Activated naive CD4-positive, alpha-beta T cell treated with anti-CD3 and anti-CD28 coated beads, Interleukin-2, amount 50 U/mL, for 16 hours (primary cell): Measurements from ENCODE around the gene DHRS13.
A peak's percentile ranks its signal among the peaks of the same experiment; 100 is the strongest.
"Not testable (repeated sequence)": the region's sequence is repeated elsewhere in the genome, so short reads cannot be mapped to it uniquely, and the experiment has no call there.

Experiments used
- DNase-seq: peaks from one replicate; pipeline ENCODE4 v3.0.0-alpha.2; 2020

The DHRS13 gene

DNA sequence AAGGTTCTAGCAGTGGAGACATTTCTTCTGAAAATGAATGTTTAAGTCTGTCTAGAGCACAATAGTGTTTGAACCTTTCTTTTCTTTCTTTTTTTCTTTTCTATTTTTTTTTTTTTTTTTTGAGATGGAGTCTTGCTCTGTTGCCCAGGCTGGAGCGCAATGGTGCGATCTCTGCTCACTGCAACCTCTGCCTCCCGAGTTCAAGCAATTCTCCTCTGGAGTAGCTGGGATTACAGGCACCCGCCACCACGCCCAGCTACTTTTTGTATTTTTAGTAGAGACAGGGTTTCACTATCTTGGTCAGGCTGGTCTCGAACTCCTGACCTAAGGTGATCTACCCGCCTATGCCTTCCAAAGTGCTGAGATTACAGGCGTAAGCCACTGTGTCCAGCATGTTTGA lies 31.6 kb upstream of the DHRS13 start:
- DNase-seq: not testable (repeated sequence)

DNA sequence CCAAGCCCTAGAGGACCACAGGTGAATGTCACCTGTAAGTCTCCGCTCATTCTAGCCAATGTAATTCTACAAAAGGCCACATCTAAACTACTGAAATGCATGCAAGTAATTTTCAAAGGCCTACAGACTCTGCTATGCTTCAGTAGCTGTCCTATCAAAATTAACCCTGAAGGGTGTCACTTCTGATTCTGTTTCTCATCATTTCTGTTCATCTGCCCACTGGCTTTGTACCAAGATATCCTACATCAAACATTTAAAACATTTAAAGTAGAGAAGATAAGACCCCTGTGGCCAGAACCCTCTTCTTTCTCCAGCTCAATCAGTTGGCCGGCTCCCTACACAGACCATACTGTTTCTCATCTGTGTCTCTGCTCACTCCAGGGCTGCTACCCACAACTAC lies 26.9 kb upstream of the DHRS13 start:
- no peak for DNase-seq

DNA sequence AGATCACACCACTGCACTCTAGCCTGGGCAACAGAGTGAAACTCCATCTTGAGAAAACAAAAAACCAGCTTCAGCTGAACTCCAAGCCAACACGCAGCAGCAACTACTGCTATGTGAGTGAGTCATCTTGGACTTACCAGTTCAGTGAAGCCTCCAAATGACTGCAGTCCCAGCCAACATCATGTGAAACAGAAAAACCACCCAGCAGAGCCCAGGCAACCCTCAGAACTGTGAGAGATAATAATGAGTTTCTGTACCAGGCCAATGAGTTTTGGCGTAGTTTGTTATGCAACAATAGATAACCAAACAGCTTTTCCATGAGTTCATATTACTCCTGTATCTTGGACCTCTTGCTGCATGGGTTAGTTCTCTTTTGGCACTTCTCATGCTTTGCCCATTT lies 25.2 kb upstream of the DHRS13 start:
- peak; percentile 32 for DNase-seq

DNA sequence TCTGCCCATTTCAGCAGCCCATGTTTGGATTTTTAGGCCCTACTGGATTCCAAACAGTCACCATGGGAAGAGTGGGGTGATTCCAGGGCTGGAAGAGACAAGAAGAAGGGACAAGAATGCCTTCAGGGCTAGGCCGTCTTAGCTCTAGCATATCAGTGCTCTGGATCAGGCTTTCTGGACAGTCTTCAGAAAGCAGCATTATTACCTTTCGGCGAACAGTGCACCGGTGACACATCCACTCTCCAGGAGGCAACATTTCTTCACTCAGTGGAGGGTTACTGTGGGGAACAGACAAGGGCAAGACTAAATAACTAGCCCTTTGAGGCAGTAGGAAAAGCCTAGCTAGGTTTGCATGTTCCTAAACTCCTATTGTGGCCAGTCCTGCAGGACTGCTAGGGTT lies 23.9 kb upstream of the DHRS13 start:
- DNase-seq: no peak

DNA sequence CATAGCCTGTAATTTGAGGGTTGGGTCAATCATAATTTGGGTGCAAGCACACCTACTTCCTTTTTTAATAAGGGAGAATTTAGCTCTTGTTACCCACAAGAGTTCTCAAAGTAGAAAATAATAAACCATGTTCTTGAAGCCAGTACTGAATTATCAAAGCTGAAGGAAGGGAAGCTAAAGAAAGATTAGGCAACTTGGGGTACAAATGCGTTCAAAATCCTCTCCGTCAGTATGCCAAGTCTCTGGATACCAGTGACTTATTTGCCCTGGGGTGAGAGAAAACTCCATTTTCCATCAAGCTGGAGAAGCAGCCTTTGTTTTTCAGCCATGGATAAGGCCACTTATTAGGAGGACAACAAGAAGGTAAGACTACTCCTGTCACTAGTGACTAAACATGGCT lies 23.5 kb upstream of the DHRS13 start:
- DNase-seq: no peak

DNA sequence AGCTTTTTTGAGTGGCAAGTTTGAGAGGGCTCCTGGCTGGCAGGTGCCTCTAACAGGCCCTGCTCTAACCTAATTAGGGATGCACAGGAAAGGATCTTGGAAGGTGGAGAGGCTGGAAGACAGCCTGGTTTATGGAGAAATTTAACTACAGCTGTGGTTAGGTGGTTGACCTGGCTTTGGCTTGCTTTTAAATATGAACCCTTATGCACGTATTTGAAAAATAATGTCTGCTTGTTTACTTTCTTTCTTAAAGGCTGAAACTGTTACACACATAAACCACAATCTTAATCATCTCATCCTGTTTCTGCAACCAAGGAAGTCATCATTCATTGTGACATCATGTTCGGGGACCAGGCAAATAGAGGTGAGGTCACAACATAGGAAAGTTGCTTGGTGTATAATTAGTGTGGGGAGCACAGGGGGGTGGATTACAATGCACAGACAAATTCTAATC lies 23.1 kb upstream of the DHRS13 start:
- peak; percentile 24 for DNase-seq

DNA sequence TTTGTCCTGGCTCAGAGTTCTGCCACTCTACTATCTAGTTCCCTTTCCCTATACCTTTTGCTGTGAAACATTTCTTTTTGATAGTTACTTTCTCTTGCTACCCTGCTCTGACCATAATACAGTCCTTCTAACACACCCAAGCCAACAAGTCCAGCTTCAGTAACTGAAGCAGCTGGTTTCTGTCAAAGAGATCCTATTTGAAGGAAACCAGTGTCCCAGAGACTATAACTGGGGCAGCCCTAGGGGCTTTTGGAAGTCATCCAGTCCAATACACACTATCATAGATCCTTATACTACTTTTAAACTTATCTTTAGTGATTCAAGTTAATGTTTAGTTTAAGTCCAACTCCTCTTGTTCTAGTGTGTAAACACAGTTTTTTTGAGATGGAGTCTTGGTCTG lies 17.3 kb upstream of the DHRS13 start:
- no peak for DNase-seq

DNA sequence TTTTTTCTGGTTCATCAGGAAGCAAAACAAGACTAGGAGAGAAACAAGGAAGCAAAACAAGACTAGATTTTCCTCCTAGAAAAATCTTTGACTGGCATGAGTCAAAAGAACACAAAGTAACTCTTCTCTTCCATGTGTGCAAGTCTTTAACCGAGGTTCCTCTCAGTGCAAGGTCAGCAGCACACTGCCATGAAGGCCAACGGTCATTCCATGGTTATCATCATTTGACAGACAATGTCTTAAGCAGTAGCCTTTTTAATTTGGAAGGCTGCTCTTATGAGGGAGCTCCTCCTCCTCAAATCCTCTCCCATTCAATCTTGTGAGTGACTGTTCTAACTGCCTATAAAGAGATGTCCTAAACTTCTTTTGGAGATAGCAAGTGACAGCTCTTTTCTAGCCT lies 15.4 kb upstream of the DHRS13 start:
- DNase-seq: no peak

DNA sequence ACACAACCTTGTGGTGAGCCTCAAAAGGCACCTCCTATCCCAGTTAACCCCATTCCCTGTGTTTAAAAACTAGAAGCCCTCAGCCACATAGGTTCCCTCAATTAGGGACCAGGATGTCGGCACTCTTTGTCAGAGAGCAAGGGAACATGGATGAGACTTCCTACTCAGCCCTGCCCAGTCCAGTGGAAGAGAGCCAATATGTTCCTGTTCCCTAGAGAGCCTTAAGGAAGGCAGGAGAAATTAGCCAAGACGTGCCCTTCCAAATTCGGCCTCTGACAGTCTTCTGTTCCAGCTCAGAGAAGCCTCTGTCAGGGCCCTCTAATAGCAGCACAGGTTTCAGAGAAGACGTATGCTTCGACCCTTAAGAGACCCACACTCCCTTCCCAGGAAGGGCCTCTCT lies 14.6 kb upstream of the DHRS13 start:
- no peak for DNase-seq

DNA sequence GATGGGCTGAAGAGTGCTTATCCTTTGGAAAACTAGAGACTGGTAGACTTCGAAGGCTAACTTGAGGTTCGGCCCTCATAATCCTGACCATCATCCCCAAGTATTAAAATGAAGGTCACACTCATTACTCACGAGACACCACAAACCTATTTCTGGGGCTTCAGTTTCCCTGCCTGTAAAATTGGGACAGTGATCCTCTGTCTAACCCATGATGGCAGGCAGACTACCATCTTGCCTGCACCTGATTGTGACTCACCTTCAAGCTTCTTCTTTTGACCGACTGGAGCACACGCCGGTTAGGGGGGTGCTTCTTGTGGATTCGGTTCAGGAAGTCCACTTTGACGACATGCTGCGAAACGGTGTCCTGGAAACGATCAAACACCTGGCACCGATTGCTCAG lies 14.2 kb upstream of the DHRS13 start:
- no peak for DNase-seq

DNA sequence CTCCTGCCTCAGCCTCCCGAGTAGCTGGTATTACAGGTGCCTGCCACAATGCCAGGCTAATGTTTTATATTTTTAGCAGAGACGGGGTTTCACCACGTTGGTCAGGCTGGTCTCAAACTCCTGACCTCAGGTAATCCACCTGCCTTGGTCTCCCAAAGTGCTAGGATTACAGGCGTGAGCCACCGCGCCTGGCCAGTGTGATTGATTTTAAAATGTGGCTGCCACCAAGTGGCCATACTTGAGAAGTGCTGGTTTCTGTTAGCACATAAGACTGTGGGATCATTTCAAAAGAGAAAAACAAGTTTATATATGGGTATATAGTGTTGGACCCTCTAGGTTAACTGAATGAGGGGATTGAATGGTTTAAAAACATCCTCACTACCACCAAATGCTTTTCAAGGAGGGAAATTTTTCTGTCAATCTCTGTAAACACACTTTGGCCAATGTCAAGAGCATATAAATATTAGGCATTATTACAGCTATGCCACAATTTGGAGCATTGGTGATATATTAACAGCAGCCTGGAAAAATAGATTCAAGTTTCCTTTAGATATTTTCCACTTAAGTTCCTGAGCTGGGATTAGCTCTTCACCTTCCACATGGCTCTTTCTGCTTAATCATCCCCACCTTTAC lies 13.5 kb upstream of the DHRS13 start:
- peak; percentile 47 for DNase-seq

DNA sequence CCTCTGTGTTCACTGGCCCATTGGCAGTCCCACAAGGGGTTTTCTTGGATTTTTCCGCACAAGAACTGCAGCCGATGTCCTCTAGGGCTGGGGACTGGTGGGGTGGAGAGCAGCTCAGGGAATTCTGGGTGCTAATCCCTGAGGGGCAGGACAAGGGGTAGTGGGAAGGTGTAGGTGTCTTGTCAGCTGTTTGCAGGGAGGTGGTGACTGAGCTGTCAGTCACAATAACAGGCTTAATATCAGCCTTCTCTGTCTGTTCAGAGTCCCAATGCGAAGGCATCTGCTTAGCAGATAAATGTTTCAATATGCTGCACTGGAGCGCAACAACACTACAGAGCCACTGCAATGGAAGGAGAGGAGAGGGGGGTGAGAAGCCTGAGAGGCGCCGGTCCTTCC lies 10.1 kb upstream of the DHRS13 start:
- DNase-seq: no peak

DNA sequence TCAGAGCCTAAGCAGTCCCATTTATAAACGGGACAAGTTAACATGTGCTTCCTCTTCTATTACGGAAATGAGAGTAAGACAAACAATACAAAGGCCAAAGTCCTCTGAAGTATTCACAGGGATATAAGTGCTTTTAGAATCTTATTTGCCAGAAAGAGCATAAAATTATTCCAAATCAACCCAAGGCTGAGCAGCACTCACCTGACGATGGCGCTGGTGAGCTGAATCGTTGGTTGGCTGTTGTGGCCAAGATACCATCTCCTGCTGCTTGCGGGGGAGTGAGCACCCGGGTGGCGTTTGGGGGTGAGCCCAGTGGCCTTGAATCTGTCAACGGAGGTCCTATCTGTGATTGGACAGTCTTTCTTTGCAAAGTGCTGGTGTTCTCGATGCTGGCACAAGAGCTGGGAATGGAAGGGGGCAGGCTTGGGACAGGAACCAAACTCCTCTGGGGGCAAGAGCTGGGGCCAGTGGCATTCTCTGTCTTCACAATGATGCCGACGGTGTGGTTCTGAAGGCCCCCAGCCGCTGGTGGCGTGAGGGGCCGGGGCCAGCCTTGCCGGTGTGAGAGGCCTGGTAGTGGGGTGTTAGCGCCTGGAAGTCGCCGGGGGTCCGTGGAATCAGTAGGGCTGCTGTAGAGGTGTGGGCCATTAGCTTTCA lies 9.5 kb upstream of the DHRS13 start:
- no peak for DNase-seq

DNA sequence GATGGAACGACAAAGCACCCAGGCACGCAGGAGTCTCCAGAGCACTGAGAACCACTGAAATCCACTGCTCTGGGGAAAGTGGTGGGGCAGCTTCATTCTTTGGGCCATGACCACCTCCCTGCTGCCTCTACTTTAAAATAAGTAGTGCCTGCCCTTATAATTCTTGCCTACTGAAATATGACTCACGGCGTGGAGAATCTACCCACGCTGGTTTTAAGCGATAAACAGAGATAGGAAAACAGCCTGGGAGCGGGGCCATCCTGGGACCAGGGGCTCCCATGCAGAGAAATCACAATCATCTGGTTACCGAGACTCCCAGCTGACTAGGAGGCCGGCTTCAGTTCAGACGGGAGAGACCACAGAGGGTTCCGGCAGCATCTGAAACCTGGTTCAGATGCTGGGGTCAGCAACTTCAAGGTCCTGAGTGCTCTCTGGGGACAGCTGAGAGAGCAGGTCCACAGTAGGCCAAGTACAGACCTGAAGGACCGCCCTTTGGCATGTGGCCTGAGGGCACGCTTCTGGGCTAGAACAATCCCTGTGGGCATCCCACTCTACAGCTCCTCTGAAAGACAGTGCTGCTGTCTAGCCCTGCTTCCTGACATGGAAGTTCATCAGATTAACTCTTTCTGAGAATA lies 8.6 kb upstream of the DHRS13 start:
- no peak for DNase-seq

DNA sequence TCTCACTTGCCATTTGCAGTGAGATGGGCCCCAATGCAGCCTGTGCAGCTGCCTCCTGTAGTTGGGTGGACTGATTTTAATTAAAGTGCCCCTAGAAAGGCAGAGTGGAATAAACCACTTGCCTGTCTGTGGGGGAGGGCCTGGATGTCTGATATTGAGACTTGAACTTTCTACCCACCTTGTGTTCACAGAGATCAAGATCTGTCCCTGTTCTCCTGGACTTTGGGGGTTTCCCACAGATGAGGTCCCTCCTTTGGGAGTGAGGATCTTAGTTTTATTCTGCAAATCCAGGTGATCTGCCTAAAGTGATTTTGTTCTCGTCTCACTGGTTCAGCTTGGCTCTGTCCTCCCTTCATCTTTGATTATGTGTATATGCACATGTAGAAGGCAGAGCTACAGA lies 7.7 kb upstream of the DHRS13 start:
- no peak for DNase-seq

DNA sequence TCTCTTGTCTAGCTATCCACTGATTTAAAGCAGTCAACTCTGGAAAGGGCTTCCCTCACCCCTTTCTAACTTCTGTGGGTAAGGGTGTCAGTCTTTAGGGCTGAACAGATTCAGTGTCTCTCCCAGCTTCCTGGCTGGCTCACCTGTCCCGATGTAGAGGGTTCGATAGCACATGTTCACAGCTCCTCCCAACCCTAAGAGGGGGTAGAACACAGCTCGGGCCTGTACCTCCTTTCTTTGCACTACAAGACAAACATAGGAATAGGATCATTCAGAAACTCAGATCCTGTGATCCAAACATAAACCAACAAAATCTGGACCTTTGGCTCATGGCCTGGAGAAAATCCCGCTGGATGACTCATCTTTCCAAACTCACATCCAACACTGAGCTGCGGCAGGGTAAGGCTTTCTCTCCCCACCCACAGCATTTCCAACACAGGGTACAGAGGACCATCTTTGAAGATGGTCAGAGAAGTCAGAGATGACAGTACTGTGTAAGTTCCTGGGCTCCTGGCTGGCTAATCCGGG lies 5.8 kb upstream of the DHRS13 start:
- DNase-seq: no peak

DNA sequence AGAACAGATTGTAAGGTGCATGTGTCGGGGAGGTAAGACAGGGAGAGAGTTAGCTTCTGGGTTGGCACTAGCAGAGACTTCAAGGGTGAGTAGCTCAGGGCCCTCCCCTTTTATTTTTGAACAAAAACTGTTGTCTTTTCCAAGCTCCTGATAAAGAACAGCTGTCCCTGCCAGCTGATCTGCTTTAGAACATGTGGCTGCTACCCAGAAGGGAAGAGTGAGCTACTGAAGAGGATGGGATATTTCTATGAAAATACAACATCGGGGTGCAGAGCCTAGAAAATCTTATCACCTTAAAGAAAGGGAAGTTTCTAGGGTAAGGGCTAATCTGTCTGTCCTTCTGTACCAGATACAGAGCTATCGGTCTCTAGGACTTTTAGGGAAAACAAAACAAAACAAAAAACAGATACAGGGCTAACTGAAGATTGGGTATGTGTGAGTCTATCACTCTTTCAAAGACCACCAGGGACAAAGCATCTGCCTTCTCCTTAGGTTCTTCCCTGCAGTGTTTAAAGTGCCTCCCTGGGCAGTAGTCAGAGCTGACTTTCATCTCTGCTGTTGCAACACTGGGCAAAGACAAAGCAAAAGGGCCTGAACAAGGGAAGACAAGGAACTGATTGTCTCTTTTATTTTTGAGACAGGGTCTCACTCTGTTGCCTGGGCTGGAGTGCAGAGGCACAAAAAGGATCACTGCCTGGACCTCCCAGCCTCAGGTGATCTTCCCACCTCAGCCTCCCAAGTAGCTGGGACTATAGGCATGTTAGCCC lies 5.0 kb upstream of the DHRS13 start:
- no peak for DNase-seq

DNA sequence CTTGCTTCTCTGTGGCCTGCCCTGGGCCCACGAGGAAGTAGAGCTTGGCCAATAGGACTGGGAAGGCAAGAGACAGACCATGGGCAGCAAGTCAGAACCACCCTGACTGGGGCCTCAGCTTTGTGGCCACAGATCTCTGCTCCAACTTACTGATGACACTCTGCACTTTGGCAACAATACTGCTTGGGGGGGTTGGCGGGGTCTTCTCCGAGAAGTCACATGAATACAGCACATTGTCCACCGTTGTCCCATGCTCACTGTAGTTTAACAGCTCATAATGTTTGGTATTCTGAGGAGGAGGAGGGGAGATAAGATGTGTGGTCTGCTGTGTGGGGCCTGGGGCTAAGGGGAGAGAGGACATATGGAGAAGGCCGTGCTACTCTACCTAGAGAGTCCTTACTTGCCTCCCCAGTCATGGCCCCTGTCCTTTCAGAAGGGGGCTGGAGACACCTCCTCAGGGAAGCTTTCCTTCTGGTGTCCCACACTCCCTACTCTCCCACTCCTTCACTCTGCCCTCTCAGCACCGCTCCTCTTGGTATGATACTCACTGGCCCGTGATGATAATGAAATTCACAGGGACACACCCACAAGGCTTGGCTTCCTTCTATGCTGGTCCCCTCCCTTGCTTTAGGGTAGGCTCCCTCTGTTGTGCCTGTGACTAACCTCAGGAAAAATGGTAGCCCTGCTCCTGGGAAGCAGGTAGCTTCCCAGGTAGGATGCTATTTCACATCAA lies 4.0 kb upstream of the DHRS13 start:
- no peak for DNase-seq

DNA sequence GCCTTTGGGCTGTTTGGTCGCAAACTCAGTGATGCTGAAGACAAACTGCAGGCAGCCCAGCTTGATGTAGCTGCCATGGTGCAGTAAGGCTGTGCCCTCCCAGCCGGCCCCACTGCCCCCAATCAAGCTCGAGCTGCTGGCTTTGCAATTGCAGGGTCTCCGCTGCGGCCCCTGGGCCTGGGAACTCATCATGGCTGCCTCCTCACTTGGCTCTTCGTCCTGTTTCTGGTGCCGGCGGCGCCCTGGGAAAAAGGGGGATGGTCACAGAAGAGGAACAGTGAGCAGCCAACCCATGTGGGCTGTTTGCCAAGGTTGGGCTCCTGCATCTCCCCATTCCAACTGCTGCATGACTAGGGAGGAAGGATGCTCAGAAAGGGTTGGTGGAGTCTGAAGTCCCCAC lies 3.4 kb upstream of the DHRS13 start:
- DNase-seq: no peak

DNA sequence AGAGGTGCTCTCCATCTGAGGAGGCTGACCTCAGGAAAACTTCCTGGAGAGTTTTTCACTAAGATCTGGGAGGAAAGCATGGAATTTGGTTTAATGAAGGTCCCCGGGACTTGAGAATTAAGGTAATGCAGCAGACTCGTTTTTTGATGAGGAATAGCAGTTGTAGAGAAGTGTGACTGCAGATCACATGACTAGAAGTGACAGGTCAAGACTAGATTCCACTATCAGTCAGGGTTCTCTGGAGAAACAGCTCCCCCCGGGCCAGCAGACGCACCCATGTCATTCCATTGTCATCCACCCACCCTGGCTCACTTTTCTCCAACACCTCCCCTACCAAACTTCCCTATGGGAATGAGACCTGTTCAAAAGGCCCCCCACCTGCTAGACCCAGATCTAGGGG lies 1.9 kb upstream of the DHRS13 start:
- no peak for DNase-seq

DNA sequence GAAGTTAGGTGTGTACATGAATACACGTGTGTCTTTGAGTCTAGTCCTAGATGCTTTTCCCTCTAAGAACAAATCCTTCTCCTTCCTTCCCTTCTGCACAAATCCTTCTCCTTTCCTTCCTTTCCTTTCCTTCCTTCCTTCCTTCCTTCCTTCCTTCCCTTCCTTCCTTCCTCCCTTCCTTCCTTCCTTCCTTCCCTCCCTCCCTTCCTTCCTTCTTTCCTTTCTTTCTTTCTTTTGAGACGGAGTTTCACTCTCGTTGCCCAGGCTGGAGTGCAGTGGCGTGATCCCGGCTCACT lies 615 bp upstream of the DHRS13 start:
- DNase-seq: not testable (repeated sequence)

DNA sequence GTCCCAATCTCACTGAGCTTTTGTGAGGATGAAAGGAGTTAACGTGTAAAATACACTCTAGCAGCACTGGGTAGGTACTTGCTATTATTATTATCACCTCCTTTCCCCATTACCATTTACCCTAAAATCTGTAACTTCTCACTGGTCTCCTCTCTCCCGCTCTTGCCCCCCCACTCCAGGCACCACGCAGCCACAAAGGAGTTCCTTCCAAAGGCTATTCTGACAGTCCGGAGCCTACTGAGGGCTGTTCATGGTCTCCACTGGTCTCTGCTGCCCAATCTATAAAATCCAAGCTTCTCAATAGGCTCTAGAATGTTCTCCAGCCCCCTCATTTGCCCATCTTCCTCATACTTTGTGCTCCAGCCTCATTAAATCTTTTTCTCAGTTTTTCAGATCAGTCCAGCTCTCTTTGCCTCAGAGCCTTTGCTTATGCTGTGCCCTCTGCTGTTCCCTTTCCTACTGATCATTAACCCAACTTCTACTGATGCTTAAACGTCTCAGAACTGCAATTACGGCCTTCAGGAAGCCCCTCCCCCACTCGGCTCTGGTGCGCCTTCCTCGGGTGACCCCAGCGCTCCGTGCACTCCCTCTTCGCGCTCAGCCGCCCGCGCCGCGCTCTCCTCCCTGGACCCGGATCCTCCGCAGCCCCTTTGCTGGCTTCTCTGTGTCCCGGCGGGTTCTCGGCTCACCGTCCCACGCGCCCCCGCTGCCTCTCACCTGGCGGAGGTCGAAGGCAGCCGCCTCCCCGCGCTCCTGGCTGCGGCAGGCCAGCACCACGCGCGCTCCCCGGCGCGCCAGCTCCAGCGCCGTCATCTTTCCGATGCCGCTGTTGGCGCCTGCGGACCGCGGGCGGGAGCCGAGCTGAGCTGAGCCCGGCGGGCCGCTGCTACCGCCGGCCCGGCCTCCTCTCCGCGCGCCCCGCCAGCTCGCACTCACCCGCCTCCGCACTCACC lies 737 bp downstream of the DHRS13 start:
- DNase-seq: peak; percentile 60
